Globus pallidus (tissue), 1 donor: ENCODE data around the gene LHX4.
A peak's percentile ranks its signal among the peaks of the same experiment; 100 is the strongest.

Experiments used
- DNase-seq: peaks from one replicate; pipeline ENCODE4 v3.0.0-alpha.2; 2015; ENCODE audit warnings: low spot score

The LHX4 gene

DNA sequence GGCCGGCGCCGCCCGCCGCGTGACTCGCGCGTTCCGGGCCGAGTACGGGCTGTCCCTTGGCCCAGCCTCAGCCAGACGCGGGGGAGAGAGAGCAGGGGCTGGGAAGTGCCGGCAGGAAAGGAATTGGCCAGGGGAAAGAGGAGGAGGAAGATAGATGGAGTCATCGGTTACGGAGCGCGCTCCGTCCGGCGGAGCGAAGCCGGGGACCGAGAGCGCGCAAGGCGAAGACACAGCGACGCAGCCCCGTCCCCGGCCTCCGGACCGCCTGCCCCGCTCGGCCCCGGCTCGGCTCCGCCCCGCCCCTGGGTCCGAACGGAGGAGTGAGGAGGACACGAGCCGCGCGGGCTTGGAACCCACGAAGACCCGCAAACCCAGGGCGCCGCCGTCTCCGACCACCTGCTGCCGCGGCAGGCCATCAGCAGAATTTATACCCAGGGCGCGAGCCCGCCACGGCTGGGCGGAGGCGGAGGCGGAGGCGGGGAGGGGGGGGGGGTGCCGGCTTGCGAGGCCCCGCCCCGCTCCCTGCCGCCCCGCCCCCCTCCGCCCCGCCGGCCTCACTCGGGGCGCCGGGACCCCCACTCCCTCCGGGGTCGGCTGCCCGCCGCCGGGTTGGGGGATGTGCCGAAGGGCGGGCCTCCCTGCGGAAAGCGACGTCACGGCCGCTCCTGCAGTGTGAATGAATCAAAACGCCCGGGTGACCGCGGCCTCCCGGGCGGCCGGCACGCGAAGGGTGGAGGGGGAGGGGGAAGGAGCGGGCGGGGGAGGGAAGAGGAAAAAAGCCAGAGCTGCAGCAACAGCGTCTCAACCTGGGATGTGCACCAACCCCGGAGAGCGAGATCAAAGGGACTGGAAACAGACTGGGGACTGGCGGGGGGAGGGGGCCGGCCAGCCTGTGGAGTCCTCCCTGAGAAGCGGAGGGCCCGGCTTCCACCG is at the start of gene LHX4:
Gene LHX4 (plus strand): TSS at position 782 of the 933 bp plus-strand sequence. CDS start 266 bp downstream, outside the sequence.
- DNase-seq: no peak

- no peak for DNase-seq
These were observed 49.0 kb upstream of the LHX4 start for GRCh38 chr1:180181048-180181447.

DNA sequence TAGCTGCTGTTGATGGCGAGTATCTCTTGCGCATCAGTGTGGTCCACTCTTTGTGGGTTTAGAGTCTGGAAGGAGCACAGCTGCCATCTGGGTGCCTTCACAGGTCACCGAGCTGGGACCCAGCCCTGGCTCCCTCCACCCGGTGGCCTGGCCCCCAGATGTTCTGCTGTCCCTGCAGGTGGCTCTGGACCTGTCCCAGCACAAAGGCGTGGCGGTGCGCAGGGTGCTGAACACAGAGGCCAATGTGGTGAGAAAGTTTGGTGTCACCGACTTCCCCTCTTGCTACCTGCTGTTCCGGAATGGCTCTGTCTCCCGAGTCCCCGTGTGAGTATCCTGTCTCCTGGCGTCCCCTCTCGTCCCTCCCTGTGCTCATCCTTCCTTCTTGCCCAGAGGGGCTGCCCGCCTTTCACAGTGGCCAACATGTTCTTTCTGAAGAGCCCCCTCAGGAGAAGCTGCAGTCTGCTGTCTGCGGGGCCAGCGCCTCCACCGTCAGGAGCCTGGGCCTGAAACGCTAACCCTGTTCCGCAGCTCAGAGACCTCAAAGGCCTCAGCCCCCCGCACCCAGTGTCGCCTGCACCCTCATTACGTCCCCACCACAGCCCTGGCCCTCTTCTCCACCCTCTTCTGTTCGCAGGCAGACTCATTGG is 47.9 kb upstream of the LHX4 start:
- DNase-seq: no peak

- peak; percentile 34 for DNase-seq
These were observed 47.3 kb upstream of the LHX4 start for GRCh38 chr1:180182643-180183311.

GRCh38 chr1:180183426-180183825 is 46.6 kb upstream of the LHX4 start:
- no peak for DNase-seq

DNA sequence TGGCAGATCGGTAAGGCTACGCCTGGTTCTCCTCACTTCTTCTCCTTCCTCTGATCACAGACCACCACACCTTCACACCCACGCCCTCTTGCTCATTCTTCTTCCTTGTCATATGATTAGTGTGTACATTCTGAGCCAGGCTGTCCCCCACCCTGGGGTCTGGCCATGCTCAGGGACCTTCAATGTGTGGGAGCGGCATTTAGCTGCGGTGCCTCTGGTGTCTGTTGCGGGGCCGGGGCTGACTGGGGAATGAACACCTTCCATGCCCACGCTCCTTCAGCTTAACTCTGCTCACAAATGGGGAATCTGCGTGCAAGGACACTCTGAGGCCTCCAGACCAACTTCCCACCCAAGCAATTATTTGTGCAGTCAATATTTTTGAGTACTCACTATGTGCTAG is 46.0 kb upstream of the LHX4 start:
- no peak for DNase-seq

- DNase-seq: no peak
These were observed 44.8 kb upstream of the LHX4 start for GRCh38 chr1:180185281-180185680.

DNA sequence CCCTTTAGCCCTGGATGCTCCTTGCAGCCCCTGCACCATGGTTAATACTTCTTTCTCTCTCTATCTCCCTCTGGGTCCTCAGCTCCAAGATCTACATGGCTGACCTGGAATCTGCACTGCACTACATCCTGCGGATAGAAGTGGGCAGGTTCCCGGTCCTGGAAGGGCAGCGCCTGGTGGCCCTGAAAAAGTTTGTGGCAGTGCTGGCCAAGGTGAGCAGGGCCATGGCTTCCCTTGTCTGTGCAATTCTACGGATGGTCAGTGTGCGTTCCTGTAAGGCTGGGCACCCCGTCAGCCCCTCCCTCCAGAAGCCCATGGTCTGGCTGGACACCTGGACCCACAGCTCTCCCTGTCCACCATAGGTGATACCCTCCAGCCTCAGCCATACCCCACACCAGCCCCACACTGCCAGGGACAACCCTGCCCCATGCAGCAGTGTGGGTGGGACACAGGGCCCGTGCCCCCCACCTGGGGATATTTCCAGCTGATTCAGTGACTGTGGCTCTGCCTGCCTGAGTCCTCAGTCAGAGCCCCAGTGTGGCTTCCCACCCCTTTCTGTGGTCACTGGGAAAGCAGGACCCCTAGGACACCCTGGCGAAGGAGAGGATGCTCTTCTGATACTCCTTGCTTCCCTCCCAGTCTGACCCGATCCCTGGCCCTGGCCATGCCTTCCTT is 44.0 kb upstream of the LHX4 start:
- no peak for DNase-seq

DNA sequence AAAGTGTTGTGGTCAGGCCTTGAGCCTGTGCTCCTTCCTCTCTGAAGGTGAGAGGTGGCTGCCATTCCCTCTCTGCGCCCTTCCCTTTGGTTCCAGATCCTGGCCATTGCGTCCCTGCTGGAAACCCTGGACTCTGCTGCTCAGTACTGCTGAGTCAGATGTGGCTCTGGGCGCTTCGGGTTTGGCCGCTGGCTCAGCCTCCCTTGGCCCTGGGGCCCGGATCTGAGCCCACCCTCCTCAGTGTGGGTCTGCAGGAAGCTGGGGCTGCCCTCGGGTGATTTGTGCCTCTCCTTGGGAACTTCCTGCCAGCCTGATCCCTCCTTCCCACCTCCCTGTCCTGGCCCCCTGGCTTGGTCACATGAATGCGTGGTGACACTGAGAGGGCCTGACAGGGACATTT is 43.2 kb upstream of the LHX4 start:
- DNase-seq: no peak

DNA sequence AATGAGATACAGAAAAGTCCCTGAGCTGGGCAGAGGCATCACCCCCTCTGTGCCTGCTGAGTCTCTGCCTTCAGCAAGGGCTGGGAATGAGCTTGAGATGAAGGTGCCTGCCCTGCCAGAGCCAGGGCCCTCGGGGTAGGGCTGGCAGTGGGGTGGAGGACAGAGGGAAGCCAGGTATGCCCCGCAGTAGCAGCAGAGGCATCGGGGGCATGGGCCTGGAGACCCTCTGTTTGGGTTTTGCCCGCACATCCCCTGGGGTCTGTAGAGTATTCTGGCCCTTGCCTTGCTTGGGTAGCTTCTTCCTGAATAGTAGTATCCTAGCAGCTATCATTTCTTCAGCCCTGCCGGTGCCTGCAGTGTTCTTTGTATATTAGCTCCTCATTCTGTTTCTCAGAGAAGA is 42.4 kb upstream of the LHX4 start:
- no peak for DNase-seq

DNA sequence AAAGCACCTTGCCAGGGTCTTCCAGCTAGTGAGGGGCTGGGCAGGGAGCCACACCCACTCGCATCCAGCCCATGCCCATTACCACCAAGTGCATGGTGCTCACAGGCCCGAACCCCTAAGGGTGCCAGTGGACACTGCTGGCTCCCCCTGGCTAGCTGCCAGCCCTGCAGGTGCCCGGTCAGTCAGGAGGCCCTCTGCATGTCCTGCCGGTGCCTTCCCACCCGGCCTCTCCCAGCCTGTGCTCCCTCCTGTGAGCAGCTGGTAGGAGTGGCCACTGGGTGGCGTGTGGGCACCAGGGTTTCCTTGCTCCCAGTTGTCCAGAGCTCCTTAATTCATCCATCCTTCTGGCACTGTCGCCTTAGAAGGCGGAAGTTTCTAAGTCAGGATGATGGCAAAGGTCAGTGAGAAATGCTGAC is 42.0 kb upstream of the LHX4 start:
- peak; percentile 37 for DNase-seq

- no peak for DNase-seq
These were observed 41.3 kb upstream of the LHX4 start for GRCh38 chr1:180188684-180189175.

- no peak for DNase-seq
These were observed 40.0 kb upstream of the LHX4 start for GRCh38 chr1:180190091-180190490.

- no peak for DNase-seq
These were observed 37.9 kb upstream of the LHX4 start for GRCh38 chr1:180192172-180192571.

DNA sequence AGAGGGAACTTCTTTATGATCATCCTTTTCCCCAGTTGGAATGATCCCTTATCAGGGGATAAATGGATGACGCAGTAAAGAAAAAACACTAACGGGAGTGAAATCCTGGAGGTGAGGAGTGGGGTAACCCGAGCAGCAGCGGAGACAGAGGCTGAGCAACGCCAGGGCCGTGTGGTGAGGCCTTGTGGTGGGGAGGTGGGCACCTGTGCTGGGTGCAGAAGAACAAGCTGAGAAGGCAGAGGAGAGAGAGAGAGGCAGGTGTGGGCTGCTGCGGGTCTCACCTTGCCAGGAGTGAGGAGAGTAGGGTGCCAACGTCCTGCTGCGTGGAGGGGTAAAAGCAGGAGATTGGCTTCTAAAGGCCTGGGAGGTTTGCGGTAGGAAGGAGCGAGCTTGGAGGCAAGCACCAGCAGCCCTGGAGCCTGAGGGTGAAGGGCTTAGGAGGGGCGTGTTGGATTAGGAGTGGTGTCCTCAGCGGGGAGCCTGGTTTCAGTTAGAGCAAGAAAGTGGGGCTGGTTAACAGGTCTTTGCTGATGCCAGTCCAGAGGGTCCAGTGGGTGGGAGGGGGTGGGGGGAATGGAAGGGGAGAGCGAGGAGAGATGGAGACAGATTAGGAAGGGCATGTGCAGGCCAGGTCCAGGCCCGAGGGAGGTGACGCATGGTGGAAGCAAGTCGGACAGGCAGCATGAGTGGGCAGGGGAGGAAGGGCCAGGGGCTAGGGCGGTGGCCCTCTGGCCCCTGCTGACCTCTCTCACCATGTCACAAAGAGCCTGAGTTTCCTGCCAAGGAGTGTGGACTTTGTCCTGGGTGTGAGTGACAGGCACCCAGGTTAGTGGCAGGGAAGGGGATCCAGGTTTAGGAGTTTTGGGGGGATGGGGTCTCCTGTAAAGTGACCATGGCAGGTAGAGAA is 36.7 kb upstream of the LHX4 start:
- DNase-seq: no peak

GRCh38 chr1:180194048-180194425 is 36.0 kb upstream of the LHX4 start:
- no peak for DNase-seq

GRCh38 chr1:180194546-180195207 is 35.4 kb upstream of the LHX4 start:
- no peak for DNase-seq

- DNase-seq: no peak
These were observed 34.7 kb upstream of the LHX4 start for GRCh38 chr1:180195401-180195800.

- no peak for DNase-seq
These were observed 34.1 kb upstream of the LHX4 start for GRCh38 chr1:180195916-180196315.

DNA sequence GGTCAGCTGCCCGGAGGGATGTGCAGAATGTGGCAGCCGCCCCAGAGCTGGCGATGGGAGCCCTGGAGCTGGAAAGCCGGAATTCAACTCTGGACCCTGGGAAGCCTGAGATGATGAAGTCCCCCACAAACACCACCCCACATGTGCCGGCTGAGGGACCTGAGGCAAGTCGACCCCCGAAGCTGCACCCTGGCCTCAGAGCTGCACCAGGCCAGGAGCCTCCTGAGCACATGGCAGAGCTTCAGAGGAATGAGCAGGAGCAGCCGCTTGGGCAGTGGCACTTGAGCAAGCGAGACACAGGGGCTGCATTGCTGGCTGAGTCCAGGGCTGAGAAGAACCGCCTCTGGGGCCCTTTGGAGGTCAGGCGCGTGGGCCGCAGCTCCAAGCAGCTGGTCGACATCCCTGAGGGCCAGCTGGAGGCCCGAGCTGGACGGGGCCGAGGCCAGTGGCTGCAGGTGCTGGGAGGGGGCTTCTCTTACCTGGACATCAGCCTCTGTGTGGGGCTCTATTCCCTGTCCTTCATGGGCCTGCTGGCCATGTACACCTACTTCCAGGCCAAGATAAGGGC is 33.5 kb upstream of the LHX4 start:
- no peak for DNase-seq
